ENCODE data around the gene NDUFS2.

NDUFS2 gene

DNA sequence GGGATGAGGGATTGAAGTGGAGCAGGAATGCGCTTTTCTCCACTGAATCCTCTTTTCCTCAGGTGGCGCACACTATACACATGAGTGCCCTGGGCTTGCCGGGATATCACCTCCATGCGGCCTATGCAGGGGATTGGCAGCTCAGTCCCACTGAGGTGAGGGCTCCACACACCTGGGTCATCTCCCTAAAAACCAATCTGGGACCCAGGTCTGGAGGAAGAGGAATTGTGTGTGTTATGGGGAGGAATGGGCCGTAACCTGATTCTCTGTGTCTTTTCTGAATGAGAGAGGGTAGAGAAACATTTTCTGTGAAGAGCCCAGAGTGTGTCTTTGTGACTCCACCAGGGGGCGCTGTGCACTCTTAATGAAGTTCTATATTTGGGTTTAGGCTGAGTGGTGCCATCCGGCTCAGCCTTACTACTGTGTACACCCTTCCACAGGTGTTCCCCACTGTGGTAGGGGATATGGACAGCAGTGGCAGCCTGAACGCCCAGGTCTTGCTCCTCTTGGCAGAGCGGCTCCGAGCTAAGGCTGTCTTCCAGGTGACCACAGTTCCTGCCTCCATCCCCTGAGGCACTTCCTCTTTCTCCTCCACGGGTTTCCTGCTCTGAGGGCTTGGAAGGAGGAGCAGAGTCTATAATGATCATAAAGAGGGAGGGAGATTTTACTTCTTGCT, 25.2 kb downstream of the NDUFS2 start:
- Histone ChIP-seq H3K9me3 (ENCODE audit: insufficient read depth, low read length) (no peaks in the 10 kb centered on the region), H3K27me3 (ENCODE audit: insufficient read depth, insufficient read length) (no peaks in the 10 kb centered on the region), H3K4me3 (ENCODE audit: insufficient read length, low read depth) (no peak overlapping the region), H3K36me3 (ENCODE audit: insufficient read depth, insufficient read length, low read length) (peaks cover 30% of the 10 kb centered on the region), H3K4me1 (ENCODE audit: insufficient read depth, insufficient read length) (peaks cover 16% of the 10 kb centered on the region), H3K9ac (ENCODE audit: insufficient read length, low read depth) (peak overlapping the region; percentile 81)
- TF ChIP-seq ZNF274 (IDR thresholded peaks at IDR 0.05; ENCODE audit: low read depth, low read length) (no peak), YY1 (IDR thresholded peaks at IDR 0.05; ENCODE audit: insufficient read depth, insufficient read length) (no peak), SUZ12 (IDR thresholded peaks at IDR 0.05; ENCODE audit: extremely low read depth, insufficient read depth, insufficient read length) (no peak)
- peak; percentile 76 for DNase-seq (ENCODE audit: low read depth, low spot score)

DNA sequence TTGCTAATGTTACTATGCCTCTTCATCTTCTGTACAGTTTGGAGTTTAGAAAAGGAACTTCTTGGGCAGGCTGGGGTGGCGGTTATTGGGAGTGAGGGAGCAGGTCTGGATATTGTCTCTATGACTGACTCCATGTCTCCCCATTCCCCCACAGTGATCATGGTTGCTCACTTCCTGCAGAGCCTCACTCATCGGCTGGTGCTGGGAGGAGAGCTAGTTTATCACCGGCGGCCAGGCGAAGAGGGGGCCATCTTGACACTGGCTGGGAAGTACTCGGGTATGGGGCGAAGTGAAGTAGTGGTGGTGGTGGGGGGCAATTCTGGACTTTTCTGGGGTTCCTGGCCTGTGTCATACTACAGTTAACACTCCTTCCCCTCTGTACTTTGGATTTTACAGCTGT, 25.9 kb downstream of the NDUFS2 start:
- Histone ChIP-seq H3K4me3 (ENCODE audit: insufficient read length, low read depth) (no peak overlapping the region), H3K27me3 (ENCODE audit: insufficient read depth, insufficient read length) (no peaks in the 10 kb centered on the region), H3K9me3 (ENCODE audit: insufficient read depth, low read length) (no peaks in the 10 kb centered on the region), H3K9ac (ENCODE audit: insufficient read length, low read depth) (no peak overlapping the region), H3K36me3 (ENCODE audit: insufficient read depth, insufficient read length, low read length) (peaks cover 30% of the 10 kb centered on the region), H3K4me1 (ENCODE audit: insufficient read depth, insufficient read length) (peaks cover 16% of the 10 kb centered on the region)
- no peak for TF ChIP-seq SUZ12 (IDR thresholded peaks at IDR 0.05; ENCODE audit: extremely low read depth, insufficient read depth, insufficient read length)
- no peak for TF ChIP-seq ZNF274 (IDR thresholded peaks at IDR 0.05; ENCODE audit: low read depth, low read length)
- TF ChIP-seq YY1 (IDR thresholded peaks at IDR 0.05; ENCODE audit: insufficient read depth, insufficient read length) = no peak
- DNase-seq (ENCODE audit: low read depth, low spot score) = no peak

DNA sequence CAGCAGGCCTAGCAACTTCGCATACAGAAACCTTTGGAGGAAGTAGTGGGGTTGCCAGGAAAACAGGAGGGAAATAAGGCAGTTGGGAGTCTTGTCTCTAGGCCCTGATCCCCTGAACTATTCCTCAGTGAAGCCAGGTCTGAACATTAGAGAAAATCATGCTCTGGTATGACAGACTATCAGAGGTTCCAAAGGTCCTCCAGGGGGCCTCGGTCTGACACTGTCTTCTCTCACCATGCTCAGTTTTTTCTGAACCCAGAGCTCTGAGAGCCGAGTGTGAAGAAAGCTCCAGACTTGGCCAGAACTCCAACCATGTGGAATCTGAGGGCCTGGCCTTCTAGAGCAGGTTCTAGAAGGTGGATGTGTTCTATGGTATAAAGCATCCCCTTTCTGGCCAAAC, 27.7 kb downstream of the NDUFS2 start:
- Histone ChIP-seq H3K4me1 (ENCODE audit: insufficient read depth, insufficient read length) (peaks cover 16% of the 10 kb centered on the region), H3K4me3 (ENCODE audit: insufficient read length, low read depth) (no peak overlapping the region), H3K36me3 (ENCODE audit: insufficient read depth, insufficient read length, low read length) (peaks cover 30% of the 10 kb centered on the region), H3K9me3 (ENCODE audit: insufficient read depth, low read length) (no peaks in the 10 kb centered on the region), H3K27me3 (ENCODE audit: insufficient read depth, insufficient read length) (no peaks in the 10 kb centered on the region), H3K9ac (ENCODE audit: insufficient read length, low read depth) (no peak overlapping the region)
- TF ChIP-seq SUZ12 (IDR thresholded peaks at IDR 0.05; ENCODE audit: extremely low read depth, insufficient read depth, insufficient read length) (no peak), ZNF274 (IDR thresholded peaks at IDR 0.05; ENCODE audit: low read depth, low read length) (no peak), YY1 (IDR thresholded peaks at IDR 0.05; ENCODE audit: insufficient read depth, insufficient read length) (no peak)
- no peak for DNase-seq (ENCODE audit: low read depth, low spot score)

DNA sequence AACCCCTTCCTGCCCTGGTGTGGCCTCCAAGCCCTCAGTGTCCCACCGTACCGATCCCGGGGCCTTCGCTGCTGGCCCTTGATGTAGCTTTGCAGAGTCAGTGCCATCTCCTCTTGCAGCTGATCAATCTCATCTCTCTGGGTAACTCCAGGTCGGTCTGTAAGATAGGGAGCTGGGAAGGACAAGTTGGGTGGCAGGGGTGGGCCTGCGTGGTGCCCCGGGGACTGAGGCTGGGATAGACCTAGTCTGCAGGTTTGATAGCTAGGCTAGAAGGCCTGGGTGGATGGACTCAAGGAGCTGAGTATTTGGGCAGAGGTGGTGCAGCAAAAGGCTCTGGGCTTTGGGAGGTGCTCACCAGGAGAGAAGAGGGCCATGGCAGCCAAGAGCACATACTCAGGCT, 28.6 kb downstream of the NDUFS2 start:
- H3K27me3 ChIP-seq (ENCODE audit: insufficient read depth, insufficient read length) = no peaks in the 10 kb centered on the region
- H3K9ac ChIP-seq (ENCODE audit: insufficient read length, low read depth) = no peak overlapping the region
- peaks cover 12% of the 10 kb centered on the region for H3K4me1 ChIP-seq (ENCODE audit: insufficient read depth, insufficient read length)
- no peaks in the 10 kb centered on the region for H3K9me3 ChIP-seq (ENCODE audit: insufficient read depth, low read length)
- no peak overlapping the region for H3K4me3 ChIP-seq (ENCODE audit: insufficient read length, low read depth)
- DNase-seq (ENCODE audit: low read depth, low spot score) = no peak
- H3K36me3 ChIP-seq (ENCODE audit: insufficient read depth, insufficient read length, low read length) = peaks cover 30% of the 10 kb centered on the region
- TF ChIP-seq ZNF274 (IDR thresholded peaks at IDR 0.05; ENCODE audit: low read depth, low read length) (no peak), YY1 (IDR thresholded peaks at IDR 0.05; ENCODE audit: insufficient read depth, insufficient read length) (no peak), SUZ12 (IDR thresholded peaks at IDR 0.05; ENCODE audit: extremely low read depth, insufficient read depth, insufficient read length) (no peak)

DNA sequence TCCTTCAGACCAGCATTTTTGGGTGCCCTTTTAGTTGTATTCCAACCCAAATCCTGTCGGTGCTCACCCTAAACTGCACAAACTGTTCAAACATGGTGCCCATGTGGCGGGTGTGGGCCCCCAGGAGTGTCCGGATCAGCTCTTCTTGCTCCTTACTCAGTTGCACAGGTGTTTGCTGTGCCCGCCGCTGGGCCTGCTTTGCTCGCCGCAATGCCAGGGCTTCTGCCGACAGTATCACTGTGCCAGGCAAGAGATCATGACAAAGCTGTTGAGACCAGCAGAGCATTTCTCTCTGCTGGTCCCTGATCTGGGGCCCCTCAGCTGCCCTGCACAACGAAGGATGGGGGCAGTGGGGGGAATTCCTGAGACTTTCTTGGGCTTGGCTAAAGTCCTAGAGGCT, 30.9 kb downstream of the NDUFS2 start:
- no peak for DNase-seq (ENCODE audit: low read depth, low spot score)
- H3K27me3 ChIP-seq (ENCODE audit: insufficient read depth, insufficient read length) = no peaks in the 10 kb centered on the region

DNA sequence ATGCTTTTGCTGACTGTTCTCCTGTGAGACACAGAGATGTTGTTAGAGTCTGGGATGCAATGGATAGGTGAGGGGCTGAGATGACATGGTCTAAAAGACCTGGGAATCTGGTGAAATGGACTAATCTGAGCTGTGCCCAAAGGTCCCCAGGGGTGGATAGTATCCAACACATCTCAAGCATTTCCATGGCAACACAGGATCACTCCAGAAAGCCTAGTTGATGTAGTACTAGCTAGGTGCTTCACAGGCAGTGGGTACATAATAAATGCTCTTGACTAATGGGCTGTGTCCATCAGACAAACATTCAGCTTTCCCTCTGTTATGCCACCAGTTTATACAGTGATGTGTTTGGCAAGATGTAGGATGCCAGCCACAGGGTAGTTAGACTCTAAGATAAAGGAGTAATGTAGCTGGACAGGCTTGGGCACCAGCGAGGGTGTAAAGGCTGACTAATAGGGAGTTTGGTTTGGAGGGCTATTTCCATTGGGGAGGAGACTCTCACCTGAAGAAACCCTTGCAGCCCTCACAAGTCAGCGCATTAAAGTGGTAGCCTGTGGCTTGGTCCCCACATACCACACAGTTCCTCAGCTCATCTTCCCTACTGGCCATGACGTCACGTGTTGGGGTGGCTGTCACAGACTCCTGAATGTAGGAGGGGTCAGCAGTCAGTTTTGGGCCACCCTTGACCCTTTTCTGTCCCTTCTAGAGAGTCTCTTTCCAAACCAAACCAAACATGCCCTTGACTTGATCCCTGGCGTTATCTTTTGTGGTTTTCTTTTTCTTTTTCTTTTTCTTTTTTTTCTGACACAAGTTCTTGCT, 34.0 kb downstream of the NDUFS2 start:
- TF ChIP-seq SUZ12 (IDR thresholded peaks at IDR 0.05; ENCODE audit: extremely low read depth, insufficient read depth, insufficient read length) (no peak), ZNF274 (IDR thresholded peaks at IDR 0.05; ENCODE audit: low read depth, low read length) (no peak), YY1 (IDR thresholded peaks at IDR 0.05; ENCODE audit: insufficient read depth, insufficient read length) (no peak)
- no peak for DNase-seq (ENCODE audit: low read depth, low spot score)

More for the DNA sequence above, 30.9 kb downstream of the NDUFS2 start:
- Histone ChIP-seq H3K4me3 (ENCODE audit: insufficient read length, low read depth) (no peak overlapping the region), H3K9ac (ENCODE audit: insufficient read length, low read depth) (no peak overlapping the region), H3K9me3 (ENCODE audit: insufficient read depth, low read length) (no peaks in the 10 kb centered on the region), H3K36me3 (ENCODE audit: insufficient read depth, insufficient read length, low read length) (peaks cover 23% of the 10 kb centered on the region), H3K4me1 (ENCODE audit: insufficient read depth, insufficient read length) (no peaks in the 10 kb centered on the region)
- no peak for TF ChIP-seq YY1 (IDR thresholded peaks at IDR 0.05; ENCODE audit: insufficient read depth, insufficient read length)
- TF ChIP-seq SUZ12 (IDR thresholded peaks at IDR 0.05; ENCODE audit: extremely low read depth, insufficient read depth, insufficient read length) = no peak
- no peak for TF ChIP-seq ZNF274 (IDR thresholded peaks at IDR 0.05; ENCODE audit: low read depth, low read length)

DNA sequence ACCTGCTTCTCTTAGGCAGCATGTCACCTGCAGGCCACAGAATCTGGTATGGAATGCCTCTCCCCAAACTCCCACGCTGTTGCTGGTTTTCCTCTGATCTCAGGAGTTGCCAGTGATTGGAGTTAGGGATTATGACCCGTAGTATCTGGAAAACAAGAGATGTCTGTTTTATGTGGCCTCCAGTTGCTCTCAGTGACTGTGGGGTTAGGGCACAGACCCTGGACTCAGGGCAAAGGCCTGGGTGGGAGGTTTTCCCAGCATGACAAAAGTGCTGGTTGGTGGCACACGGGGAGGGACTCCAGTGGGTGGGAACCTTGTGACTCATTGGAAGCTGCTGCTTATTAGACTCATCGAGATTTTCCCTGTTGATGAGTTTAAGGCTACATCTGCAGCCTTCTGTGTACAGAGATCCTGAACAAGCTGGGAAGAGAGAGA, 35.9 kb downstream of the NDUFS2 start, which contains the start of gene NR1I3:
Gene NR1I3, minus strand, starts transcription at position 165 of the 435 bp plus-strand sequence. CDS start 1,638 bp downstream, outside the sequence.
- no peak within 1 kb of the TSS for H3K4me3 ChIP-seq (ENCODE audit: insufficient read length, low read depth)
- no peaks in the 10 kb centered on the region for H3K27me3 ChIP-seq (ENCODE audit: insufficient read depth, insufficient read length)
- DNase-seq (ENCODE audit: low read depth, low spot score) = no peak
- TF ChIP-seq YY1 (IDR thresholded peaks at IDR 0.05; ENCODE audit: insufficient read depth, insufficient read length) (no peak), SUZ12 (IDR thresholded peaks at IDR 0.05; ENCODE audit: extremely low read depth, insufficient read depth, insufficient read length) (no peak), ZNF274 (IDR thresholded peaks at IDR 0.05; ENCODE audit: low read depth, low read length) (no peak)
- no peaks in the 10 kb centered on the region for H3K4me1 ChIP-seq (ENCODE audit: insufficient read depth, insufficient read length)
- no peak within 1 kb of the TSS for H3K9ac ChIP-seq (ENCODE audit: insufficient read length, low read depth)
- H3K36me3 ChIP-seq (ENCODE audit: insufficient read depth, insufficient read length, low read length) = no peaks in the 10 kb centered on the region
- H3K9me3 ChIP-seq (ENCODE audit: insufficient read depth, low read length) = no peaks in the 10 kb centered on the region

More for the DNA sequence above, 34.0 kb downstream of the NDUFS2 start:
- Histone ChIP-seq H3K36me3 (ENCODE audit: insufficient read depth, insufficient read length, low read length) (no peaks in the 10 kb centered on the region), H3K9me3 (ENCODE audit: insufficient read depth, low read length) (no peaks in the 10 kb centered on the region), H3K4me3 (ENCODE audit: insufficient read length, low read depth) (no peak overlapping the region), H3K9ac (ENCODE audit: insufficient read length, low read depth) (no peak overlapping the region), H3K27me3 (ENCODE audit: insufficient read depth, insufficient read length) (no peaks in the 10 kb centered on the region), H3K4me1 (ENCODE audit: insufficient read depth, insufficient read length) (no peaks in the 10 kb centered on the region)
